Prostate gland (tissue), 2 donors: ENCODE results near the gene MCAM. TPM values are rescaled to one million over a fixed set of nuclear protein-coding genes. Genes with fewer than 3 reads are reported as not detected.

Experiments
- DNase-seq: peaks from one replicate; pipeline ENCODE4 v3.0.0-alpha.2; 2019; ENCODE audit warnings: low spot score
- H3K27ac ChIP-seq, 2 donors: fragments of 200-600 bp; sonication (generic); 2 replicates each; pipeline ENCODE4 v1.5.1; 2017 to 2019
- H3K27me3 ChIP-seq: fragments of 200-600 bp; sonication (generic); replicated peaks from 2 replicates; pipeline ENCODE4 v1.5.1; 2019; ENCODE audit not compliant: insufficient read depth
- H3K36me3 ChIP-seq, 2 donors: fragments of 200-600 bp; sonication (generic); 1 replicate in 1 of 2; 2 replicates in 1 of 2; pipeline versions ENCODE4 v1.5.1 to v1.8.1; 2017 to 2019
- H3K4me1 ChIP-seq: fragments of 200-600 bp; sonication (generic); replicated peaks from 2 replicates; pipeline ENCODE4 v1.5.1; 2019
- H3K4me3 ChIP-seq, 2 donors: fragments of 200-600 bp; sonication (generic); 2 replicates each; pipeline ENCODE4 v1.5.1; 2017 to 2019
- H3K9me3 ChIP-seq: fragments of 200-600 bp; sonication (generic); 2 replicates; pipeline ENCODE4 v1.5.1; 2017
- CTCF ChIP-seq, 4 experiments: fragments of 200-600 bp in 2 of 4; fragments of 450-650 bp in 2 of 4; sonication (generic) in 2 of 4; IDR thresholded peaks; 1 replicate in 3 of 4; 2 replicates in 1 of 4; pipeline ENCODE4 v1.5.1; 2016 to 2019; ENCODE audit warnings: antibody characterized with exemption in 4 of 4, mild to moderate bottlenecking in 2 of 4, moderate library complexity in 2 of 4
- POLR2A ChIP-seq: fragments of 450-650 bp; IDR thresholded peaks from one replicate; pipeline ENCODE4 v1.6.1; 2016; ENCODE audit warnings: antibody characterized with exemption, mild to moderate bottlenecking
- POLR2AphosphoS5 ChIP-seq: sonication (generic); formaldehyde crosslinking; IDR thresholded peaks from one replicate; pipeline ENCODE4 v1.6.1; 2017; ENCODE audit warnings: antibody characterized with exemption
- WGBS: methylation state at CpG from one replicate; pipeline ENCODE4 v1.1.5; 2018; 5-methylcytosine and 5-hydroxymethylcytosine counted together
- intact Hi-C: fragments of 100-400 bp; cut with DNase I; formaldehyde crosslinking; loops from one replicate; pipeline ENCODE4 v1.14.2; 2022
- total RNA-seq, 2 donors: library from RNA; depleted of rRNA; stranded (reverse); fragments of >200 nt; gene quantifications; one replicate each; pipeline ENCODE4 v1.1.0, GENCODE V29; 2016

MCAM gene
- total RNA-seq, 2 donors from 2014 or later = 156 to 292 TPM

- TF ChIP-seq POLR2A (no peak), CTCF (IDR thresholded peaks at IDR 0.05) (no peak), POLR2AphosphoS5 (no peak)
- WGBS = 83% methylated on average over 5 of the region's 5 CpGs
- Histone ChIP-seq H3K4me3 (no peak overlapping the region), H3K27me3 (no peaks in the 10 kb centered on the region), H3K9me3 (no peaks in the 10 kb centered on the region), H3K36me3 (no peaks in the 10 kb centered on the region), H3K27ac (no peak overlapping the region), H3K4me1 (no peaks in the 10 kb centered on the region)
- intact Hi-C loops = no loop called here
- DNase-seq = no peak
Measured at GRCh38 chr11:119303227-119303718, 13.7 kb downstream of the MCAM start.

GRCh38 chr11:119300198-119300964 is 16.5 kb downstream of the MCAM start:
- H3K4me3 ChIP-seq = no peak overlapping the region
- WGBS = 61% methylated on average over 3 of the region's 3 CpGs
- H3K27ac ChIP-seq = no peak overlapping the region
- no peaks in the 10 kb centered on the region for H3K4me1 ChIP-seq
- H3K9me3 ChIP-seq = no peaks in the 10 kb centered on the region
- TF ChIP-seq CTCF (IDR thresholded peaks at IDR 0.05) = no peak
- H3K27me3 ChIP-seq = no peaks in the 10 kb centered on the region
- no peaks in the 10 kb centered on the region for H3K36me3 ChIP-seq
- intact Hi-C loops = no loop called here
- no peak for DNase-seq

GRCh38 chr11:119299416-119299815 is 17.5 kb downstream of the MCAM start:
- WGBS = 95% methylated on average over 9 of the region's 9 CpGs
- no peak overlapping the region for H3K27ac ChIP-seq
- no peak for DNase-seq
- no peaks in the 10 kb centered on the region for H3K36me3 ChIP-seq
- no peak for TF ChIP-seq POLR2AphosphoS5
- no peak for TF ChIP-seq CTCF (IDR thresholded peaks at IDR 0.05)
- no peak for TF ChIP-seq POLR2A
- no peaks in the 10 kb centered on the region for H3K27me3 ChIP-seq
- intact Hi-C loops = no loop called here
- no peak overlapping the region for H3K4me3 ChIP-seq
- no peaks in the 10 kb centered on the region for H3K4me1 ChIP-seq
- H3K9me3 ChIP-seq = no peaks in the 10 kb centered on the region

- WGBS = 44% methylated on average over 2 of the region's 2 CpGs
- no peaks in the 10 kb centered on the region for H3K9me3 ChIP-seq
- no peaks in the 10 kb centered on the region for H3K4me1 ChIP-seq
- no peak overlapping the region for H3K4me3 ChIP-seq
- intact Hi-C loops = no loop called here
- no peaks in the 10 kb centered on the region for H3K36me3 ChIP-seq
- H3K27me3 ChIP-seq = no peaks in the 10 kb centered on the region
- TF ChIP-seq POLR2A (no peak), POLR2AphosphoS5 (no peak), CTCF (IDR thresholded peaks at IDR 0.05) (no peak)
- H3K27ac ChIP-seq = no peak overlapping the region
- DNase-seq = no peak
Measured at GRCh38 chr11:119298726-119299125, 18.2 kb downstream of the MCAM start.

- H3K27ac ChIP-seq = no peak overlapping the region
- no peaks in the 10 kb centered on the region for H3K9me3 ChIP-seq
- H3K4me3 ChIP-seq = no peak overlapping the region
- no peak for DNase-seq
- H3K4me1 ChIP-seq = no peaks in the 10 kb centered on the region
- TF ChIP-seq POLR2A (no peak), CTCF (IDR thresholded peaks at IDR 0.05) (no peak), POLR2AphosphoS5 (no peak)
- H3K27me3 ChIP-seq = no peaks in the 10 kb centered on the region
- intact Hi-C loops = no loop called here
- no peaks in the 10 kb centered on the region for H3K36me3 ChIP-seq
- WGBS = 78% methylated on average over 3 of the region's 3 CpGs
Measured at GRCh38 chr11:119297938-119298337, 19.0 kb downstream of the MCAM start.
